LoVo (cell line): ENCODE results near the gene KSR2.

Source experiments
- DNase-seq: peaks from one replicate; pipeline ENCODE4 v3.0.0-alpha.2; 2016; ENCODE audit warnings: low spot score

Gene KSR2

GRCh38 chr12:117967512-117967911, 1.3 kb downstream of the KSR2 start:
- no peak for DNase-seq

GRCh38 chr12:117967043-117967442, 1.7 kb downstream of the KSR2 start:
- DNase-seq: no peak

GRCh38 chr12:117966511-117966910, 2.3 kb downstream of the KSR2 start:
- DNase-seq: no peak

- no peak for DNase-seq
These were observed 5.0 kb downstream of the KSR2 start for GRCh38 chr12:117963836-117964235.

GRCh38 chr12:117936722-117937484, 31.9 kb downstream of the KSR2 start:
- DNase-seq: no peak

GRCh38 chr12:117933545-117933944, 35.2 kb downstream of the KSR2 start:
- no peak for DNase-seq

- DNase-seq: no peak
These were observed 42.3 kb downstream of the KSR2 start for GRCh38 chr12:117926391-117926899.

GRCh38 chr12:117921929-117922777, 46.6 kb downstream of the KSR2 start:
- no peak for DNase-seq

- DNase-seq: no peak
These were observed 49.3 kb downstream of the KSR2 start for GRCh38 chr12:117919479-117919878.

- no peak for DNase-seq
These were observed 54.1 kb downstream of the KSR2 start for GRCh38 chr12:117914686-117915085.

- no peak for DNase-seq
These were observed 56.0 kb downstream of the KSR2 start for GRCh38 chr12:117912756-117913155.

GRCh38 chr12:117908411-117908810, 60.4 kb downstream of the KSR2 start:
- DNase-seq: no peak

- DNase-seq: no peak
These were observed 61.6 kb downstream of the KSR2 start for GRCh38 chr12:117907108-117907689.

- DNase-seq: no peak
These were observed 64.7 kb downstream of the KSR2 start for GRCh38 chr12:117904051-117904450.

GRCh38 chr12:117903110-117903840, 65.5 kb downstream of the KSR2 start:
- no peak for DNase-seq

- DNase-seq: no peak
These were observed 67.2 kb downstream of the KSR2 start for GRCh38 chr12:117901631-117902030.

- peak; percentile 16 for DNase-seq
These were observed 68.2 kb downstream of the KSR2 start for GRCh38 chr12:117900561-117900960.

GRCh38 chr12:117897372-117898161, 71.2 kb downstream of the KSR2 start:
- DNase-seq: no peak

GRCh38 chr12:117896009-117896408, 72.8 kb downstream of the KSR2 start:
- no peak for DNase-seq

GRCh38 chr12:117892441-117892840, 76.3 kb downstream of the KSR2 start:
- DNase-seq: no peak

GRCh38 chr12:117891265-117891664, 77.5 kb downstream of the KSR2 start:
- peak; percentile 23 for DNase-seq
